GM21515 (cell line): ENCODE data around the gene CARD19.
A peak's percentile ranks its signal among the peaks of the same experiment; 100 is the strongest.

Experiments
- ATAC-seq: cut with Tn5 transposase; IDR thresholded peaks from one replicate; pipeline ENCODE4 v1.9.1; 2021; ENCODE audit not compliant: unreplicated experiment

CARD19 gene

GRCh38 chr9:93086447-93087224, 9.4 kb upstream of the CARD19 start:
- ATAC-seq: no peak

GRCh38 chr9:93087971-93088655, 7.9 kb upstream of the CARD19 start:
- ATAC-seq: no peak

DNA sequence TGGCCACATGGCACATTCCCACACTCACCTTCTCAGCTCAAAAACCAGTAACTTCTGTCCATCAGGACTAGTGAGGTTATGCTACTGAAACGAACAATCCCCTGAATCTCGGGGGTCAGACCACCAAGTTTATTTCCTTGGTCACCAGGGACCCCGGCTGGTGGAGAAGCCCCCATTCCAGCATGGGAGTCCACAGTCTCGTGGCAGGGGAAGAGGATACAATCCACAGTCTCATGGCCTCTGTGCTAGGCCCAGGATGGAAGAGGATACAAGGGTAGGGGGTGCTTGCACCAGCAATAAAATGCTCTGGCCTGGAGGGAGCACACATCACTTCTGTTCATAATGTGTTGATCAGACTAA, 7.4 kb upstream of the CARD19 start:
- no peak for ATAC-seq

DNA sequence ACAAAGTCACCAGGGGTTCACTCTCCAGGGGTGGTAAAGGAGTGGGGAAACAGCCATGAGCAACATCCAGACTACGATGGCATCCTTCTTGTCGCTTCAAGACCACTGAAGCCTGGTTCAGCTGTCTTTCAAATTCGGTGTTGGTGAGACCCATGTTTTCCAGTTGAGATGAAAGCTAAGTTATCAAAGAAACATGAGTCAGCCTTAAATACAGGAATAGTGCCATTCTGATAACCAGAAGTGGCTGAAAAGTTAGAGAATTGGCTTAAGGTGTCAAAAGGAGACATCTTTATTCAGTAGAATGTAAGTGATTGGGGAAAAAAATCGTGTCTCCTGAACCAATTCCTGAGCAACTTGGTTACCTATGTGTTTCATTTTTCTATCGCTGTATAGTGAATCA, 7.0 kb upstream of the CARD19 start:
- ATAC-seq: no peak

DNA sequence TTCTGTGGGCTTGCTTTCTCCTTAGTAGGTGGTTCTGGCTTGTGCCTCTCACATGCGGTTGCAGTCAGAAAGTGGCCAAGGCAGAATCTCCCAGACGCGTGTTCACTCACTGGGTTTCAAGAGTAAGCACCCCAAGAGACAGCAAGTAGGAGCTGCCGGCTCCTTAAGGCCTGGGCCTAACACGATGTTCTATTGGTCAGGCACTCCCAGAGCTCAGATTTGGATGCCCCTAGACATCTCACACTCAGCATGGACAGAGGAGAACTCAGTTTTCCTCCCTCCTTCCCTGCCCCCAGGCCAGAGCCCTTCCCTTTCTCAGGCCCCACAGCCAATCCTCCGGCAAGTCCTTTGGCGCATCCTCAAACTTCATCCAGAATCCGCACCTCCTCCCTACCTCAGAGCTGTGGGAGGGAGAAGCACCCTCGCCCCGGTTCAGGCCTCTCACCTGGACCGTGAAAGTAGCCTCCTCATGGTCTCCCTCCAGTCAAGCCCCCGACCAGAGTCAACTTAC, 6.5 kb upstream of the CARD19 start:
- no peak for ATAC-seq

DNA sequence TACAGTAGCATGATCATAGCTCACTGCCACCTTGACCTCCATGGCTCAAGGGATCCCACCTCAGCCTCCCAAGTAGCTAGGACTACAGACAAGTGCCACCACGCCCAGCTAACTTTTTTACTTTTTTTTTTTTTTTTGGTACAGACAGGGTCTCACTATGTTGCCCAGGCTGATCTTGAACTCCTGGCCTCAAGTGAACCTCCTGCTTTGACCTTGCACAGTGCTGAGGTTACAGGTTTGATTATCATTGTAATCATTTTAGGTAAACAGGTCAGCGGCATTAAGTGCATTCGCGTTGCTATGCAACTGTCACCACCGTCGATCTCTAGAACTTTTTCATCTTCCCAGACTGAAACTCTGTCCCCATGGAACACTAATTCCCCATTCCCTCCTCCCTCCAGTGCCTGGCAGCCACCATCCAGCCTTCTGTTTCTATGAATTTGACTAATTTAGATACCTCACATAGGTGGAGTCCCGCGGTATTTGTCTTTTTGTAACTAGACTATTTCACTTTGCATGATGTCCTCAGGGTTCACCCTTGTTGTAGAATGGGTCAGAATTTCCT, 5.8 kb upstream of the CARD19 start:
- no peak for ATAC-seq

GRCh38 chr9:93091056-93091452, 5.0 kb upstream of the CARD19 start:
- no peak for ATAC-seq

DNA sequence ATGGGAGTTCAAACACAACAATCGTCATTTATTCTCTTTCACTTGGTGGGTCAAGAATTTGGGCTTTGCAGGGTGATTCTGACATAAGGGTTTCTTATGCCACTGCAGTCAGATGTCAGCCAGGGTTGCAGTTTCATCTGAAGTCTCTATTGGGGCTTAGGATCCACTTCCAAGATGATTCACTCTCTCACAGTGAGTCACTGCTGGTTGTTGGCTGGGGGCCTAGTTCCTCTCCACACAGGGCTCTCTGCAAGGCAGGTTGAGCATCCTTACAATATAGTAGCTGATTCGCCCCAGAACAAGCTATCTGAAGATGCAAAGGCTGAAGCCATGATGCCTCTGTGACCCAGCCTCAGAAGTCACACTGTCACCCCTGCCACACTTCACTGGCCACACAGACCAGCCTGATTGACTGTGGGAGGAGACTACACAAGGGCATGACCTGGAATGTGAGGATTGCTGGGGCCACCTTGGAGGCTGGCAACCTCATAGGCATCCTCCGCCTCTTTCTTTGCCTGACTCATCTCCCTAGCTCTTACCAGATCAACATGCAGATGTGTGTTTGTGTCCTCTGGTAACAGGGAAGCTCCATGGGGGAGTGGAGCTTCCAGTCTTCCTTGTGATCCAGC, 4.5 kb upstream of the CARD19 start:
- ATAC-seq: no peak

- no peak for ATAC-seq
These were observed 3.6 kb upstream of the CARD19 start for GRCh38 chr9:93092251-93092991.

DNA sequence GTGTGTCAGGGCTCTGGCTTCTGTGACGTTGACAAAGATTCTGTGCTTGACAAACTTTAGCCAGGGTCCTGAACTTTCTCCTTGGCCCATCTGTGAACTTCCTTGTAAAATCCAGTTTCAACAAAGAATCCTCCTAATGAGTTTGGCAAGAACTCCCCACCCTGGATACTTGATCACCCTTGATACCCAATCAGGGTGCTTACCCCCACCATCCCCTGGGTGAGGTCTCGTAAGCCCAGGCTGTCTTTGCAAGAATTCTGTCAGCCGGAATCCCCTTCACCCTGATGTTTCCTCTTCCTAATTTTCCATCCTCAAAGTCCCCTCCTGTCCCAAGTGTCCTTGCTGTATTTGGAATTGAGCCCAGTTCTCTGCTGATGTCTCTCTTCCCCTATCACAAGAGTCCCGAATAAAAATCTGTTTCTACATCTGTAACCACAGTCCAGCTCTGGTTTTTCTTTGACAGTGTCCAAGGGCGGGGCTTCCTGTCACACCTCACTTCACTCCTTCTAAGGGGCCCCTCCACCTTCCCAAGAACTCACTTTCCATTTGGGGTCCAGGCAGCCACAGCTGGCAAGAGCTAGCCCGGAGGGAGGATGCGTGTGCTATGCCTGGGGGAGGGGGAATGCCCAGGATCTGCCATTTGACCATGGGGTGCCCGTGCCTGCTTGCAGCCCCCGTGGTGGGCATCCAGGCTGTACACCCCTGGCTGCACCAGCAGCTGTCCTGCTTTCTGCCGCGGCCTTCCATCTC, 2.7 kb upstream of the CARD19 start:
- ATAC-seq: no peak

- ATAC-seq: no peak
These were observed 1.9 kb upstream of the CARD19 start for GRCh38 chr9:93093877-93094657.

GRCh38 chr9:93094658-93095204, 1.3 kb upstream of the CARD19 start:
- no peak for ATAC-seq

DNA sequence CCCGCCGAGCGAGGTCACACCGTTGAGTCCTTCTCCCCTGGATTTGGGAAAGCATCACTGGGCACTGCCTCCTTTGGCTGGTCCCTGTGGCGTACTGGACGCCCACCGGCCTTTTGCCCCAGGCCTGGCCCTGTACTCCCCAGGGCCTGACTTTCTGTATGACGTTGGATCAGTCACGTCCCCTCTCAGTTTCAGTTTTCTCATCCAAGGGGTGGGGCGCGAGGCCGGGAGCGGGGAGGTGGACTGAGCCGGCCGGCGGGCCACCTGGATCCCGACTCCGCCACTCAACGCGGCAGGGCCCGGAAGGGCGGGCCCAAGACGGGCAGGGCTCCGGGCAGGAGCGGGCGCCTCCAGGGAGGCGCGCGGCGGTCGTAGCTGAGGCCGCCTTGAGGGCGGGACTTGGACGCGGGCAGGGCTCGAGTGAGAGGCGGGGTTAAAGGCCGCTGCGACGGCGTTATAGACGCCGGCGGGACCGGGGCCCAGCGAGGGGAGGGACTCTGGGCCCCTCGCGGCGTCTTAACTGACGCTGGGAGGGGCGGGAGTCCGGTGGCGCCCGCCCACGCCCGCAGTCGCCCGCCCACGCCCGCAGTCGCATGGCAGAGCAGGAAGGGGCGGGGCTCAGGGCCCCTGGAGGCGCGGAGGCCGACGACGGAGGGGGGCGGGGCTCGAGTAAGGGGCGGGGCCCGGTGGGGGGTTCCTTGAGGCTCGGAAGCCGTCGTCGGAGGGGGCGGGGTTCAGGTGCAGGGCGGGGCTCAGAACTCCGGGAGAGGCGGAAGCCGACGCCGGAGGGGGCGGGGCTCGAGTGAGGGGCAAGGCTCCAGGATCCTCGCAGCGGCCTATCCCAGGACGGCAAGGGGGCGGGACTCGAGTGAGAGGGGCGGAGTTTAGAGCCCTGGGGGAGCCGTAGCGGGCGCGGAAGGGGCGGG, 549 bp upstream of the CARD19 start:
- peak; percentile 62 for ATAC-seq

- ATAC-seq: no peak
These were observed 880 bp downstream of the CARD19 start for GRCh38 chr9:93096811-93097382.

GRCh38 chr9:93097511-93098201, 1.6 kb downstream of the CARD19 start:
- ATAC-seq: no peak

GRCh38 chr9:93098236-93098946, 2.4 kb downstream of the CARD19 start:
- no peak for ATAC-seq
